ENCODE data around the gene LMX1A. TPM values are rescaled to one million over a fixed set of nuclear protein-coding genes. Genes with fewer than 3 reads are reported as not detected.

LMX1A gene
- total RNA-seq, 1 experiment from 2014 or later: not detected

DNA sequence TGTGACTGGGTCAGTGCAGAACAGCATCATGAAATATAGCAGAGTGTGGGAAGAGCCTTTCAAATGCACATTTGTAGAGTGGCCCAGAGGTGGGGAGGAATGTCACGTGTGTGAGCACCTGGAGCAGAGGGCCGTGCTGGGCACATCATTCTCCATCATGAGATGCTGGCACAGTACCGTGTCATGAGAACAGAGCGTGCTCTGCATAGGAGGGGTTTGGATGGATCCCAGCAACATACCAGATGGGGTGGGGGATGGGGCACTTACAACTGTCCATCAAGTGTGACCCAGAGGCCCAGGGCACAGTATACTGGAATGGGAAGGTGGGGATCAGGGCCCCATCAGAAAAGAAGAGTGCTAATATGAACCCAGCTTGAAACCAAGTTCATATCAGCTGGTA, 182.0 kb downstream of the LMX1A start (continued):
- no peak for TF ChIP-seq AR (CRISPR knock-in tag; IDR thresholded peaks at IDR 0.05)
- no peak for TF ChIP-seq NFATC4 (CRISPR knock-in tag; IDR thresholded peaks at IDR 0.05)
- no peak for TF ChIP-seq SOX15 (CRISPR knock-in tag; IDR thresholded peaks at IDR 0.05)
- no peak for TF ChIP-seq MAX (CRISPR knock-in tag; IDR thresholded peaks at IDR 0.05)
- TF ChIP-seq STAT6 (CRISPR knock-in tag; conservative IDR thresholded peaks at IDR 0.05; ENCODE audit: low read depth): no peak
- no peak for TF ChIP-seq ATF1 (CRISPR knock-in tag; IDR thresholded peaks at IDR 0.05)
- TF ChIP-seq JAZF1 (CRISPR knock-in tag; IDR thresholded peaks at IDR 0.05): no peak
- TF ChIP-seq CTCF (IDR thresholded peaks at IDR 0.05): no peak

- Mint-ChIP-seq H3K4me3 (no peak overlapping the region), H3K27ac (no peak overlapping the region), H3K4me1 (peaks cover 14% of the 10 kb centered on the region), H3K27me3 (ENCODE audit: low read depth) (peaks cover 2% of the 10 kb centered on the region), H3K36me3 (no peaks in the 10 kb centered on the region), H3K9me3 (no peaks in the 10 kb centered on the region)
- CTCF ChIA-PET: interaction anchor here (0.8 kb wide), 1 partner anchor 193 kb away, joined by 3 read pairs; no protein-coding TSS in a partner anchor
- POLR2A ChIA-PET: interaction anchor here (0.5 kb wide), 1 partner anchor 322 kb away, joined by 3 read pairs; no protein-coding TSS in a partner anchor
- TF ChIP-seq ZNF219 (CRISPR knock-in tag; IDR thresholded peaks at IDR 0.05; ENCODE audit: borderline replicate concordance): no peak
- ATAC-seq (no peak), DNase-seq (ENCODE audit: low spot score) (no peak)
These were observed 182.7 kb downstream of the LMX1A start for GRCh38 chr1:165173818-165174217.

- ChIA-PET CTCF (interaction anchor here (0.8 kb wide), 1 partner anchor 194 kb away, joined by 3 read pairs; no protein-coding TSS in a partner anchor), POLR2A (no interaction called here)
- DNase-seq (ENCODE audit: low spot score): no peak
- no peak overlapping the region for H3K27ac Mint-ChIP-seq
- no peaks in the 10 kb centered on the region for H3K9me3 Mint-ChIP-seq
- H3K27me3 Mint-ChIP-seq (ENCODE audit: low read depth): peaks cover 2% of the 10 kb centered on the region
- no peak overlapping the region for H3K4me3 Mint-ChIP-seq
- TF ChIP-seq IRF2 (CRISPR knock-in tag; IDR thresholded peaks at IDR 0.05; ENCODE audit: borderline replicate concordance, low read depth) (no peak), NFATC4 (CRISPR knock-in tag; IDR thresholded peaks at IDR 0.05) (no peak), IRF1 (CRISPR knock-in tag; IDR thresholded peaks at IDR 0.05) (no peak), MXD4 (CRISPR knock-in tag; IDR thresholded peaks at IDR 0.05; ENCODE audit: borderline replicate concordance) (no peak), CBFB (CRISPR knock-in tag; IDR thresholded peaks at IDR 0.05; ENCODE audit: low read depth) (no peak), FOXJ3 (CRISPR knock-in tag; IDR thresholded peaks at IDR 0.05; ENCODE audit: borderline replicate concordance) (no peak)
- TF ChIP-seq, protein P1, sequence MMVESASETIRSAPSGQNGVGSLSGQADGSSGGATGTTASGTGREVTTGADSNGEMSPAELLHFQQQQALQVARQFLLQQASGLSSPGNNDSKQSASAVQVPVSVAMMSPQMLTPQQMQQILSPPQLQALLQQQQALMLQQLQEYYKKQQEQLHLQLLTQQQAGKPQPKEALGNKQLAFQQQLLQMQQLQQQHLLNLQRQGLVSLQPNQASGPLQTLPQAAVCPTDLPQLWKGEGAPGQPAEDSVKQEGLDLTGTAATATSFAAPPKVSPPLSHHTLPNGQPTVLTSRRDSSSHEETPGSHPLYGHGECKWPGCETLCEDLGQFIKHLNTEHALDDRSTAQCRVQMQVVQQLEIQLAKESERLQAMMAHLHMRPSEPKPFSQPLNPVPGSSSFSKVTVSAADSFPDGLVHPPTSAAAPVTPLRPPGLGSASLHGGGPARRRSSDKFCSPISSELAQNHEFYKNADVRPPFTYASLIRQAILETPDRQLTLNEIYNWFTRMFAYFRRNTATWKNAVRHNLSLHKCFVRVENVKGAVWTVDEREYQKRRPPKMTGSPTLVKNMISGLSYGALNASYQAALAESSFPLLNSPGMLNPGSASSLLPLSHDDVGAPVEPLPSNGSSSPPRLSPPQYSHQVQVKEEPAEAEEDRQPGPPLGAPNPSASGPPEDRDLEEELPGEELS (CRISPR knock-in tag; IDR thresholded peaks at IDR 0.05): no peak
- no peak for ATAC-seq
- peaks cover 14% of the 10 kb centered on the region for H3K4me1 Mint-ChIP-seq
- H3K36me3 Mint-ChIP-seq: no peaks in the 10 kb centered on the region
These were observed 183.1 kb downstream of the LMX1A start for GRCh38 chr1:165173409-165173808.

All from WTC11 (cell line).